Ammon's horn (tissue), 1 donor: Measurements from ENCODE around the gene CDK5R2.

ENCODE experiments used
- DNase-seq: peaks from one replicate; pipeline ENCODE4 v3.0.0-alpha.2; 2016; ENCODE audit warnings: low spot score

Gene CDK5R2

DNA sequence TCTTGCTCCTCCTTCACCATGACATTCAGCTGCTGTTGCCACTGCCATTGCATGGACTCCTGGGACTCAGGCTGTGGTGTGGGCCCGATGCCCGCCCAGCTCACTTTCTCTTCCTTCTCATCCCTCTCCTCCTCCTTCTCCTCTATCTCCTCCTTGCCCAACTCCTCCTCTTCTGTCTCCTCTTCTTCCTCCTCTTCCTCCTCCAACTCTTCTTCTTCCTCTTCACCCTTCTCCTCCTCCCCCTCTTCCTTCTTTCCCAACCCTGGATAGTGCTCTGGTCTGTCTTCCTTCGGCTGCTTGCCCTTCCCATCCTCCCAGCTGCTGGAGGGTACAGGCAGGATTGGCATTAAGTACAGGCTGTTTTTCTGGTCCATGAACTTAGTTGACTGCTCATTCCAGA is 44.5 kb downstream of the CDK5R2 start:
- no peak for DNase-seq

DNA sequence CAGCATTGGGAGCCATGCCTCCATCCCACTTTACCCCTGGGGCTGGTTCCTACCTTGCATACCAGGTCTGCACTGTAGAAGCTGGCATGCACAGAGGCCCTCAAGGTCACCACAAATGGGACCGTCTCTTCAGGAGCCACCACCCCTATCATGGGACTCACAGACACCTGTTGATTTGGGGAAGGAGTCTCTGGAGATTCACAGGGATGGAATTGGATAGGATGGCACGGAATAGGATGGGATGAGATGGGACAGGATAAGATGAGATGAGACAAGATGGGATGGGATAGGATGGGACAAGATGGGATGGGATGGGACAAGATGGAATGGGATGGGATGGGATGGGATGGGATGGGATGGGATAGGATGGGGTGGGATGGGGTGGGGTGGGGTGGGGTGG is 49.8 kb downstream of the CDK5R2 start:
- no peak for DNase-seq

DNA sequence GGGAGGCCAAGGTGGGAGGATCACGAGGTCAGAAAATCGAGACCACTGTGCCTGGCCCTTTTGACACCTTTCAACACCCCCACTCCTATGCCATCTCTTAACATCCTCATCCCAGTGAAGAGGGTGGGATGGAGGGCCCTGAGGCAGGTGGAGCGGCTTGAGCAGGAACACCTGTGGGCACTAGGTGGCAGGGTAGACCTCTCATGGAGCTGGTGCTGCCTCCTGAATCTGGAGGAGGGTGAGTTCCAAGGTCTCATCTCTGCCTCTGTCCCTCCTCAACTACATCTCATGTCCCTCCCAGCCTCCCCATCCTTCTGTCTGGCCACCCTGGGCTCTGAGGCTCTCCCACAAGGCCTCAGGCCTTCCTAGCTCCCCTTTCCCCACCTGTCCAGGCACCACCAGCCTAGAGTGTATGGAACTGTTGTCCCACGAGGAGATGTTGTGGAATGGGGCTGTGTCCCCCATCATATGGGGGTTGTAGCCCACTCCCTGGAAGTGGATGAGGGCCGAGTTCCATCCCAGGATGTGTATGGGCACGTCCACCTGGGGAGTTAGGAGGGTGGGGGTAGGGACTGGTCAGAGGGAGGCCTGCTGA is 50.8 kb downstream of the CDK5R2 start:
- no peak for DNase-seq

DNA sequence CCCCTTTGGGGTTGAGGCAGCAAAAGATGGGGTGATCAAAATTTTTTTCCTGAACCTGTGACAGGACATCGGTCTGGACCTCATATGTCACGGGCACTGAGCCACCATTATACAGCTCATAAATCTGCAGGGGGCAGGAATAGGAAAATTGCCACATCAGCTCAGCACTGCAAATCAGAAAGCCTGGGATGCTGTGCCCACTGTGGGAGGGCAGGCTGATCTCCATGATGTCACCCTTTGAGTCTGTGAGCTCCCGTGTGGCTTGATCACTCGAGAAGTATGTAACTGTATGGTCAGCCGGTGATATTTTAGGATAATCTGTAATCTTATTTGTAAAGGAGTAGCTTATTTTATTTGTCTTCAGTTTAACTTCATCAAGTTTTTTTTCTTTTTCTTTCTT is 51.4 kb downstream of the CDK5R2 start:
- DNase-seq: no peak
